Neural progenitor cell (in vitro differentiated cells): Measurements from ENCODE around the gene CLIC5. TPM values are rescaled to one million over a fixed set of nuclear protein-coding genes. Genes with fewer than 3 reads are reported as not detected.

Source experiments
- DNase-seq: peaks from one replicate; pipeline ENCODE4 v3.0.0-alpha.2; 2016; ENCODE audit warnings: low spot score
- H2AFZ ChIP-seq: fragments of 200-600 bp; sonication (generic); replicated peaks from 2 replicates; pipeline ENCODE4 v1.6.1; 2016; ENCODE audit warnings: antibody characterized with exemption
- H3F3A ChIP-seq: fragments of 200-600 bp; sonication (generic); 2 replicates; pipeline ENCODE4 v1.6.1; 2016; ENCODE audit warnings: antibody characterized with exemption, low read depth
- H3K27ac ChIP-seq: fragments of 200-600 bp; sonication (generic); 2 replicates; pipeline ENCODE4 v1.5.1; 2016; ENCODE audit warnings: mild to moderate bottlenecking
- H3K27me3 ChIP-seq: fragments of 200-600 bp; sonication (generic); 2 replicates; pipeline ENCODE4 v1.6.1; 2016; ENCODE audit warnings: mild to moderate bottlenecking, moderate library complexity
- H3K36me3 ChIP-seq: fragments of 200-600 bp; sonication (generic); 2 replicates; pipeline ENCODE4 v1.5.1; 2016
- H3K4me1 ChIP-seq: fragments of 200-600 bp; sonication (generic); 2 replicates; pipeline ENCODE4 v1.6.1; 2016; ENCODE audit warnings: mixed run types
- H3K4me2 ChIP-seq: fragments of 200-600 bp; sonication (generic); 2 replicates; pipeline ENCODE4 v1.6.1; 2016
- H3K4me3 ChIP-seq: fragments of 200-600 bp; sonication (generic); 2 replicates; pipeline ENCODE4 v1.5.1; 2016
- H3K79me2 ChIP-seq: fragments of 200-600 bp; sonication (generic); 2 replicates; pipeline ENCODE4 v1.6.1; 2016; ENCODE audit warnings: low read depth
- H3K9ac ChIP-seq: fragments of 200-600 bp; sonication (generic); 2 replicates; pipeline ENCODE4 v1.6.1; 2016
- H3K9me3 ChIP-seq: fragments of 200-600 bp; sonication (generic); 2 replicates; pipeline ENCODE4 v1.5.1; 2016; ENCODE audit warnings: low read depth
- H4K20me1 ChIP-seq: fragments of 200-600 bp; sonication (generic); 2 replicates; pipeline ENCODE4 v1.6.1; 2016; ENCODE audit warnings: low read depth
- H3K27ac Mint-ChIP-seq: 3 replicates; pipeline ENCODE4 v1.8.0; 2021; ENCODE audit warnings: mixed read lengths
- H3K27me3 Mint-ChIP-seq: 2 replicates; pipeline ENCODE4 v1.8.0; 2022; ENCODE audit warnings: low read depth, mild to moderate bottlenecking, inconsistent platforms, moderate library complexity, mixed read lengths; ENCODE audit not compliant: insufficient read depth
- H3K36me3 Mint-ChIP-seq: 3 replicates; pipeline ENCODE4 v1.8.0; 2021; ENCODE audit warnings: mixed read lengths
- H3K4me1 Mint-ChIP-seq: 3 replicates; pipeline ENCODE4 v1.8.0; 2021; ENCODE audit warnings: mixed read lengths
- H3K4me3 Mint-ChIP-seq: 3 replicates; pipeline ENCODE4 v1.8.0; 2021; ENCODE audit warnings: mild to moderate bottlenecking, moderate library complexity, mixed read lengths
- H3K9me3 Mint-ChIP-seq: 3 replicates; pipeline ENCODE4 v1.8.0; 2020; ENCODE audit warnings: mixed read lengths
- CTCF ChIP-seq: fragments of 200-600 bp; sonication (generic); IDR thresholded peaks from 2 replicates; pipeline ENCODE4 v1.5.1; 2017; ENCODE audit warnings: antibody characterized with exemption, mild to moderate bottlenecking
- EZH2 ChIP-seq: fragments of 200-600 bp; sonication (generic); IDR thresholded peaks from 2 replicates; pipeline ENCODE4 v1.6.1; 2017; ENCODE audit warnings: antibody characterized with exemption, mild to moderate bottlenecking, moderate library complexity
- EZH2phosphoT487 ChIP-seq: fragments of 200-600 bp; sonication (generic); IDR thresholded peaks from 2 replicates; pipeline ENCODE4 v1.6.1; 2017; ENCODE audit warnings: antibody characterized with exemption
- total RNA-seq: library from RNA; depleted of rRNA; stranded (reverse); fragments of >200 nt; gene quantifications from 2 replicates; pipeline ENCODE4 v1.2.3, GENCODE V29; 2015; ENCODE audit warnings: low replicate concordance

Gene CLIC5
- total RNA-seq, 1 donor from 2014 or later, result not detected

GRCh38 chr6:45921691-45922281, 93.9 kb downstream of the CLIC5 start:
- peaks cover 3% of the 10 kb centered on the region for H3K4me1 Mint-ChIP-seq
- no peaks in the 10 kb centered on the region for H3K36me3 ChIP-seq
- DNase-seq, result no peak
- no peaks in the 10 kb centered on the region for H3K9me3 ChIP-seq
- H3F3A ChIP-seq, result peaks cover 5% of the 10 kb centered on the region
- no peaks in the 10 kb centered on the region for H3K36me3 Mint-ChIP-seq
- no peaks in the 10 kb centered on the region for H4K20me1 ChIP-seq
- H3K27me3 ChIP-seq, result peaks cover 36% of the 10 kb centered on the region
- H3K79me2 ChIP-seq, result no peaks in the 10 kb centered on the region
- H3K4me1 ChIP-seq, result peaks cover 4% of the 10 kb centered on the region
- no peak overlapping the region for H3K27ac Mint-ChIP-seq
- H3K4me3 Mint-ChIP-seq, result no peak overlapping the region
- H3K4me3 ChIP-seq, result no peak overlapping the region
- H3K27me3 Mint-ChIP-seq, result peaks cover 4% of the 10 kb centered on the region
- TF ChIP-seq CTCF, result no peak
- no peak for TF ChIP-seq EZH2phosphoT487
- TF ChIP-seq EZH2, result no peak
- no peak overlapping the region for H3K27ac ChIP-seq
- no peak overlapping the region for H3K4me2 ChIP-seq
- H3K9me3 Mint-ChIP-seq, result no peaks in the 10 kb centered on the region
- no peak overlapping the region for H2AFZ ChIP-seq
- H3K9ac ChIP-seq, result no peak overlapping the region

DNA sequence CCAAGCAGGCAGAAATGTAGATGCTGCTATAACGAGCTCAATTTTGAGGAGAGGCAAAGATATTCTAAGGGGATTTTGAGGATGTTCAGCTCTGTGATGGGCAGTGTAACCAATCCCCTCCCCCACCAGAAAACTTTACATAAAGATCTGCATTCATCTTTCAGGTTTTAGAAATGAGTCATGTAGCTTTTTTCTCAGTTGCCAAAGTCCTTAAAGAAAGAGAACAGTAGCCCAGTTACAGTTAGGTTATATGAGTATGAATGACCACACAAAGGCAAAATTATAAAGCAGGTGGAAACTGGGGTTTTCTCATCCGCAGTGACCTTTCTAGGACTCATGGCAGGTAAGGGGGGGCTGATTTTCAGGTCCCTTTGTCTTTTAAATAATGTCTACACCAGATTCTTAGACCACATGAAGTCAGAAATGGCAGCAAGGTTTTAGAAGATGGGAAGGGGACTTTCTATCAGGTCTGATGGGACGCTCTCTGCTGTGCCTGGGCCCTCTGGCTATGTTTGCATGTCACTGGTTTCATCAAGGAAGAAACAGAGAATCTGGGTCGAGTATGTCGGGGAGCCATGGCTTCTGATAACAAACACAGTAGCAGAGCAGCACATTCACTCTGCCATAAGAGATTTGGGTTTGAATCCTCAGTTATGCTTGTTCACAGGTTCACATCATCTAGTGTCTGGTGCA, 94.7 kb downstream of the CLIC5 start:
- Histone ChIP-seq H3K9me3 (no peaks in the 10 kb centered on the region), H3K27me3 (peaks cover 36% of the 10 kb centered on the region), H3K4me3 (no peak overlapping the region), H3K9ac (no peak overlapping the region), H3F3A (no peaks in the 10 kb centered on the region), H3K79me2 (no peaks in the 10 kb centered on the region), H3K4me1 (peaks cover 4% of the 10 kb centered on the region), H3K36me3 (no peaks in the 10 kb centered on the region), H3K27ac (no peak overlapping the region), H3K4me2 (no peak overlapping the region), H4K20me1 (no peaks in the 10 kb centered on the region), H2AFZ (no peak overlapping the region)
- Mint-ChIP-seq H3K9me3 (no peaks in the 10 kb centered on the region), H3K27ac (no peak overlapping the region), H3K36me3 (no peaks in the 10 kb centered on the region), H3K4me3 (no peak overlapping the region), H3K27me3 (peaks cover 2% of the 10 kb centered on the region), H3K4me1 (no peaks in the 10 kb centered on the region)
- TF ChIP-seq EZH2phosphoT487 (no peak), EZH2 (no peak), CTCF (no peak)
- no peak for DNase-seq

DNA sequence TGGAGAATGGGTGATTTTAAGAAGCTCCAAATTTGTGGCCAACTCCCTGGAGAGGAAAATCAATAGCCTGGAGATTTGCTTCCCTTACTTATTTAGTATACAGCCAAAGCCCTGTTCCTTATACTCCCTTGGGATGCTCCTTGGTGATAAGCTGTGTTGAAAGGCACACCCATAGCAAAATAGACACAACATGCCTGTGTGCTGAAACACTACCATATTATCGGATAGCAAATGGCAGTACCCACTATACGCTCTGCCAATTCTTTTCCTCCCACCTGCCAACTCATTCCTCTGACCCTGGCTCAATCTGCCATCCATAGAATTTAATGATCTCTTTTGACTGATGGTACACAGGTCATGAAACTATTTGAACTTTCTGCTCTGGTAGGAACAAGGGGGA, 98.2 kb downstream of the CLIC5 start:
- H3K4me3 Mint-ChIP-seq, result no peak overlapping the region
- no peaks in the 10 kb centered on the region for H3K9me3 ChIP-seq

GRCh38 chr6:45916692-45917091, 99.0 kb downstream of the CLIC5 start:
- Mint-ChIP-seq H3K27me3 (peaks cover 2% of the 10 kb centered on the region), H3K4me3 (no peak overlapping the region), H3K4me1 (no peaks in the 10 kb centered on the region), H3K27ac (no peak overlapping the region), H3K9me3 (no peaks in the 10 kb centered on the region), H3K36me3 (no peaks in the 10 kb centered on the region)
- Histone ChIP-seq H3K36me3 (no peaks in the 10 kb centered on the region), H3K27ac (no peak overlapping the region), H3K4me1 (no peaks in the 10 kb centered on the region), H3F3A (no peaks in the 10 kb centered on the region), H3K79me2 (no peaks in the 10 kb centered on the region), H2AFZ (no peak overlapping the region), H4K20me1 (no peaks in the 10 kb centered on the region), H3K9ac (no peak overlapping the region), H3K4me3 (no peak overlapping the region), H3K4me2 (no peak overlapping the region), H3K9me3 (no peaks in the 10 kb centered on the region), H3K27me3 (peaks cover 8% of the 10 kb centered on the region)
- no peak for TF ChIP-seq EZH2phosphoT487
- TF ChIP-seq CTCF, result no peak
- TF ChIP-seq EZH2, result no peak
- no peak for DNase-seq

More for the DNA sequence above, 98.2 kb downstream of the CLIC5 start:
- no peak overlapping the region for H3K4me2 ChIP-seq
- TF ChIP-seq EZH2, result no peak
- no peaks in the 10 kb centered on the region for H3K36me3 Mint-ChIP-seq
- no peak for DNase-seq
- H3K4me3 ChIP-seq, result no peak overlapping the region
- H3K36me3 ChIP-seq, result no peaks in the 10 kb centered on the region
- peaks cover 16% of the 10 kb centered on the region for H3K27me3 ChIP-seq
- H3K79me2 ChIP-seq, result no peaks in the 10 kb centered on the region
- H3K4me1 ChIP-seq, result peaks cover 2% of the 10 kb centered on the region
- no peak overlapping the region for H3K27ac Mint-ChIP-seq
- no peaks in the 10 kb centered on the region for H3K4me1 Mint-ChIP-seq
- no peaks in the 10 kb centered on the region for H4K20me1 ChIP-seq
- no peak overlapping the region for H3K9ac ChIP-seq
- H2AFZ ChIP-seq, result no peak overlapping the region
- H3F3A ChIP-seq, result no peaks in the 10 kb centered on the region
- H3K27me3 Mint-ChIP-seq, result peaks cover 2% of the 10 kb centered on the region
- H3K27ac ChIP-seq, result no peak overlapping the region
- H3K9me3 Mint-ChIP-seq, result no peaks in the 10 kb centered on the region
